Measurements from ENCODE around the gene ERAS.

Gene ERAS, protein sequence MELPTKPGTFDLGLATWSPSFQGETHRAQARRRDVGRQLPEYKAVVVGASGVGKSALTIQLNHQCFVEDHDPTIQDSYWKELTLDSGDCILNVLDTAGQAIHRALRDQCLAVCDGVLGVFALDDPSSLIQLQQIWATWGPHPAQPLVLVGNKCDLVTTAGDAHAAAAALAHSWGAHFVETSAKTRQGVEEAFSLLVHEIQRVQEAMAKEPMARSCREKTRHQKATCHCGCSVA

DNA sequence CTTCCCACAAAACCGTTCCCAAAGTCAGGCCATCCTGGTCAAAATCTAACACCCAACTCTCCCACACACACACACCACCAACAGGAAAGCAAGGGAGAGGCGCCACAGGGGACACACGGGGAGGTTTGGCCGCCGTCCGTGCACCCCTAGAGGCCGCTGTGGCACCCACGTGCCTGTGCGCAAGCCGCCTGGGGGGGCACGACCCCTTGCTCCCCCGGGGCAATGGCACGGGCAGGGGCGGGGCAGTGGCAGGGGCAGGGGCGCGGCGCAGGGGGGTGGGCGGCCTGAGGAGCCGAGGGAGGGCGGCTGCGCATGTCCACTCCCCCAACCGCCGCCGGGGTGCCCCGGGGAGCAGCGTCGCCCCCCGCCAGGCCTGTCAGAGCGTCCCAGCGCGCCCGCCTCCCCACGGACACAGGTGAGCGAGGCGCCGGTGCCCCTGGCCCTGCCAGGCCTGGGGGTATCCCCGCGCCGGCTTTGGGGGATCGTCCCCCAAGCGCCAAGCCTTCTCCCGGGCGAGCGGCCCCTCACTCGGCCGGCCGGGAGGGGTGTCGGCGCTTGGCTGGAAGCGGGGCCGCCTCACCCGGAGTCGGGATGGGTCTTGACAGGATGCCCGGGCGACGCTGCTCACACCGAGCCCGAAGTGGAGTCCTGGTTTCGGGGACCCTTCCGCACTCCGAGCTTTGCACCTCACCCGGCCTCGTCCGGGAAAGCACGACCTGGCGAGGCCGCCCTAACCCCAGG, at the start of gene ERAS:
Gene ERAS, plus strand, starts transcription at position 379 of the 741 bp plus-strand sequence. CDS start 2,611 bp downstream, outside the sequence.
- no peak for TF ChIP-seq ZNF274 (IDR thresholded peaks at IDR 0.05; ENCODE audit: low read depth, low read length)
- H3K4me3 ChIP-seq (ENCODE audit: low read length), result no peak within 1 kb of the TSS

DNA sequence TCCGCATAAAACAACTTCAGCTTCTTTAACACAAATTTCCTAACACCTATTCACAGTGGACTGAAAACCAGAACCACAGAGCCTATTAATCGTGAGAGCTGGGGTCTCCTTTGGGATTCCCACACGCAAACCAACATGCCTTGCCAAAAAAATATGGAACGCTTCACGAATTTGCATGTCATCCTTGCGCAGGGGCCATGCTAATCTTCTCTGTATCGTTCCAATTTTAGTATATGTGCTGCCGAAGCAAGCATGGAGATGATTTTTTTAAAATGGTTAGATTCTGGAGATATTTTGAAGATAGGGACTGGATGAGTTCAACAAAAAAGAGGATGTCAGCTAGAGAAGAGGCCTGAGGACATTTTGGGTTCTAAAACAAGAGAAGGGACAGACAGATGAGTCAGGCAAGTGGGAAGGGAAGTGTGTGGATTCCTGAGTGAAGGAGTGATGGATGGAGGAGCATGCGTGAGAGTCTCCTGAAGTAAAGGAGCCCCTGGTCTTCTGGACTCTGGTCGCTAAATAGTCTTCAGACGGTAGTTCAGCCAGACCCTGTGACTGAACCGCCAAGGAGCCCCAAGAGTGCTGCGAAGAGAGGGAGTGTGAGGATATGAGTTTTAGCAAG, 49.4 kb upstream of the ERAS start:
- no peak overlapping the region for H3K4me3 ChIP-seq (ENCODE audit: low read length)
- no peak for TF ChIP-seq ZNF274 (IDR thresholded peaks at IDR 0.05; ENCODE audit: low read depth, low read length)

DNA sequence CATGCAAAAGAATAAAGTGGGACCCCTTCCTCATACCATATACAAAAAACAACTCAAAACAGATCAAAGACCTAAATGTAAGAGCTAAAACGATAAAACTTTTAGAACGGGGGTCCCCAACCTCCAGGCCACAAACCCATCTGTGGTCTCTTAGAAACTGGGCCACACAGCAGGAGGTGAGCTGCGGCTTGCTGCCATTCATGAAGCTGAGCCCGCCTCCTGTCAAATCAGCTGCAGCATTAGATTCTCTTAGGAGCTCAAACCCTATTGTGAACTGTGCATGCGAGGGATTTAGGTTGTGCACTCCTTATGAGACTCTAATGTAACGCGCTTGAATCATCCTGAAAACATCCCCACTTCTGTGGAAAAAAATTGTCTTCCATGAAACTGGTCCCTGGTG, 46.9 kb upstream of the ERAS start:
- no peak overlapping the region for H3K4me3 ChIP-seq (ENCODE audit: low read length)
- no peak for TF ChIP-seq ZNF274 (IDR thresholded peaks at IDR 0.05; ENCODE audit: low read depth, low read length)

DNA sequence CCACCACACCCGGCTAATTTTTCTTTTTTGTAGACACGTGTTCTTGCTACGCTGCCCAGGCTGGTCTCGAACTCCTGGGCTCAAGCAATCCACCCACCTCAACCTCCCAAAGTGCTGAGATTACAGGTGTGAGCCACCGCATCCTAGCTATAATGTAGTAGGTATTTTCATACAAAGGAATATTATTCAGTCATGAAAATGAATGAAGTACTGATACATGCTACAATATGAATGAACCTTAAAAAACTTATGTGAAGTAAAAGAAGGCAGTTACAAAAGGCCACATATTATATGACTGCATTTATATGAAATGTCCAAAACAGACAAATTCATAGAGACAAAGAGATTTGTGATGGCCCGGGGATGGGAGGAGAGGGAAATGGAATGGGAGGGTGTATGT, 44.6 kb upstream of the ERAS start:
- no peak overlapping the region for H3K4me3 ChIP-seq (ENCODE audit: low read length)
- TF ChIP-seq ZNF274 (IDR thresholded peaks at IDR 0.05; ENCODE audit: low read depth, low read length), result no peak

DNA sequence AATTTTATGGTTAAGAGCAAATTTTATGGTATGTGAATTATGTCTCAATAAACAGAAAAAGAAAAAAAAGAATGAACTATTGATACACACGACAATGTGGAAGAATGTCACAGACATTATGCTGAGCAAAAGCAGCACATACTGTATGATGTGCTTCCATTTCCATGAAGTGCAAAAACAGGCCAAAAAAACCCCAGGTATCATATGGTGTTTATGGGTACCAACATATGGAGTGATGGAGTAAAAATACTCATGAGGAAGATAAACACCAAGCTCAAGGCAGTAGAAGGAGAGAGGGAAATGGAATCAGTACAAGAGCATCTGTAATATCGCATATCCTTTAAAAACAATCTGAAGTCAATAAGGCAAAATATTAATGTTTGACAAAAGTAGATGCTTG, 44.1 kb upstream of the ERAS start:
- TF ChIP-seq ZNF274 (IDR thresholded peaks at IDR 0.05; ENCODE audit: low read depth, low read length), result no peak
- H3K4me3 ChIP-seq (ENCODE audit: low read length), result no peak overlapping the region

DNA sequence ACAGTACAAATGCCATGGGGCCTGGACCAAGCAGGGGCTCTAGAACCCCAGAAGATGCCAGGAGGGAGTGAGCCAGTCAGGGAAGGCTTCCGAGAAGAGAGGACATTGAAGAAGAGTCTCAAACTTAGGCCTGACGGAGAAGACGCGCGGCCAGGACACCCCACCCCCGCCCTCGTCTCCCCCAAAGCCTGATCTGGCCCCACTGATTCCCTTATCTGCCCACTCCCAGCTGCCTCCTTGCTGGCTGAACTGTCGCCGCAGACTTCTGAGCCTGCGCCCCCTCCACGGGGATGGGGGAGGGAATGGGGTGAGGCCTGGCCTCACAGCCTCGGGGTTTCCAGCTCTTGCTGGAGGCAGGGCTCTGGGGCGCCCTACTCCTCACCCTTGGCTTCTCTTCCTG, 43.5 kb upstream of the ERAS start:
- no peak overlapping the region for H3K4me3 ChIP-seq (ENCODE audit: low read length)
- no peak for TF ChIP-seq ZNF274 (IDR thresholded peaks at IDR 0.05; ENCODE audit: low read depth, low read length)

DNA sequence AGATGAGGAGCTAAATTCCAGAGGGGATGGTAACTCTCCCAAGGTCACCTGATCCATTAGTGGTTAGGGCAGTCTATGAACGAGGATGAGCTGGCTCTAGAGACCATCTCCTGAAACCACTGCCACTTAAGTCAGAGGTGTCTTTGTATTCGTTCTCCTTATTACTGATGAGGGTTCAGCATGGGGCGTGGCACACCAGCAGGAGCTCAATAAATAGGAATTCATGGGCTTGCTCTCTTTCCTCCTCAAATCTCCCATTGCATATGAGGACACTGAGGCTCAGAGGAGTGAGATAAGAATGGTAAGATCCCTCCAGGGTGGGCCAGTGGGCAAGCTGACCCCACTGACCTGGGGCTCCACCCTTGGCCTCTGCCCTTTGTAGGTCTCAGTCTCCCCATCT, 41.6 kb upstream of the ERAS start:
- no peak for TF ChIP-seq ZNF274 (IDR thresholded peaks at IDR 0.05; ENCODE audit: low read depth, low read length)
- H3K4me3 ChIP-seq (ENCODE audit: low read length), result no peak overlapping the region

DNA sequence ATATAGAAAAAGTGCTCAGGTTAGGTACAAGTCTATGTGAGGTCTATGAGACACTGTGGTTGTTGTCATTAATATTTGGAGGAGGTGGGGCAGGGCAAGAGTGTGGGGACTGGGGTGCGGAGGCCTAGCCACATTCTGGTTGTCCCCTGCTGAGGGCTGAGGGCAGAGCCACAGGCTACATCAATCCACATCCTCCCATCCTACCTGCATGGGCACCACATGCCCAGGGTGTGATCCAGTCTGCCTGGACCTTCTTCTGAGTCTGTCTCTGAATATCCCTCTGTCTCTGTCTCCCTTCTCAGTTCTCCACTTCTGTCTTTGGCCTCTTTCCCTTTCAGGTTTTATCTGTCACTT, 41.1 kb upstream of the ERAS start:
- TF ChIP-seq ZNF274 (IDR thresholded peaks at IDR 0.05; ENCODE audit: low read depth, low read length), result no peak
- H3K4me3 ChIP-seq (ENCODE audit: low read length), result no peak overlapping the region

DNA sequence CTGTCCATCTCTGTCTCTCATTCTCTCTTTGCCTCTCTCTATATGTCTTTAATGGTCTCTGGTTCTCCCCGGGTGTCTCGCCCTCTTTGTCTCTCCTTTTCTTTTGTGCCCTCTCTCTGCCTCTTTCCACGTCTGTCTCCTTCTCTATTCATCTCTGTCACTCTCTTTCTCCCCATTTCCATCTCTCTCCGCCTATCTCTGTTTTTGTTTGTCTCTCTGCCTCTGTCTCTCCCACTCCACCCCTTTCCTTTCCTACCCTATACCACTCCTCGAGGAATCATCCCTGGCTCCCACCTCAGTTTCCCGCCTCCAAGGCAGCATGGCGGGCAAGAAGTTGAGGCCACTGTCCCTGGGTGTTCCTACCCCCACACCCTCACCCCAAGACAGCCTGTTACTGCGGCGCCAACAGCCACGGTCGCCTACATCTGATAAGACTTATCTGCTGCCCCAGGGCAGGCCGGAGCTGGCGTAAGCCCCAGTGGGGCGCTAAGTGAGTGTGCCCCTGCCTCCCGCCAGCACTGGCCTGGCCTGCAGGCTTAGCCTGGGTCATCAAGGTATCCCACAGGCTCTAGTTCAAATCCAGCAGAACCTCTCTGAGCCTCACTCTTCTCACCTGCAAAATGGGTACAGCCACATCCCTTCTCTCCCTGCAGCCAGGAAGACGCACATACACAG, 40.6 kb upstream of the ERAS start:
- H3K4me3 ChIP-seq (ENCODE audit: low read length), result no peak overlapping the region
- TF ChIP-seq ZNF274 (IDR thresholded peaks at IDR 0.05; ENCODE audit: low read depth, low read length), result no peak

DNA sequence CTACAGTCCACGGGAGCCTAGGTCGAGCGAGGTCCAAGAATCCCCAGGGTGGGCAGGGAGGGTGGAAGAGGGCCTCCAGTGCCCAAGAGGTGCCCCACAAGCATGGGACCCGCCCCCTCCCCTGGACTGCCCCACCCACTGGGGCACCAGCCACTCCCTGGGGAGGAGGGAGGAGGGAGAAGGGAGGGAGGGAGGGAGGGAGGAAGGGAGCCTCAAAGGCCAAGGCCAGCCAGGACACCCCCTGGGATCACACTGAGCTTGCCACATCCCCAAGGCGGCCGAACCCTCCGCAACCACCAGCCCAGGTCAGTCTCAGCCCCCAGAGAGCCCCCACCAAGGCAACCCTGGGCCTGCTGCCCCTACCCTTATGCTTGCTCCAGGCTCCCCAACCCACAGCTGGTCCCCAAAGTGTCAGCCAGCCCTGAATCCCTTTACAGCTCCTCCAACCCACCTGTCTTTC, 39.9 kb upstream of the ERAS start, which contains the start of gene GATA1:
Gene GATA1, plus strand, starts transcription at position 250 of the 460 bp plus-strand sequence. CDS start 4,520 bp downstream, outside the sequence.
- TF ChIP-seq ZNF274 (IDR thresholded peaks at IDR 0.05; ENCODE audit: low read depth, low read length), result no peak

DNA sequence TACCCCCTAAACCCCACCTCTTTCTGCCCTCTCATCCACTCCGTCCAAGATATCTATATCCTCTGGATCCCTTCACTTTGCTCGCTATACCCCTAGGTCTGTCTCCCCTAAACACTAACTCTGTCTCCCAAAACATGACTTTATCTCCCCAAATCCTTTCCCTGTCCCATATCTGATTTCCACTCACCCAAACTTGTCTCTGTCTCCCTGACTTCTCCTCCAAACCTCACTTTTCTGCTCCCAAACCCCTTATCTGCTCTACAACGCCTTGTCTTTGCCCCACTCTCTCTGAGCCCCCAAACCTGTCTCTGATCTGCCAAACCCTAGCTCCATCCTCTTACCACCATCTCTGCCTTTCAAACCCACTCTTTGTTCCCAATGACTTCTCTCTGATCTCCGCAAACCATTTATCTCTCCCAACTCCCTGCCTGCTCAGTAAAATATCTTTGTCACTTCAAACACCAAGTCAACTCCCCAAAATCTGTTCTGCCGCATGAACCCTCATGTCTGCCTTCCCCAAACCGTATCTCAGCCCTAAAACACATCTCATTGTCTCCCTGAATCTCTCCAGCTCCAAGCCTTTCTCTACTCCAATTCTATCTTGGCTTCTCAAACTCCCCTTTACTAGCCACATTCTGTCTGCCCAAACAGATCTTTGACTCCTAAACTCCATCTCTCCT, 39.3 kb upstream of the ERAS start:
- no peak for TF ChIP-seq ZNF274 (IDR thresholded peaks at IDR 0.05; ENCODE audit: low read depth, low read length)
- H3K4me3 ChIP-seq (ENCODE audit: low read length), result no peak overlapping the region

More for the DNA sequence above, 39.9 kb upstream of the ERAS start, which contains the start of gene GATA1:
- H3K4me3 ChIP-seq (ENCODE audit: low read length), result no peak within 1 kb of the TSS

DNA sequence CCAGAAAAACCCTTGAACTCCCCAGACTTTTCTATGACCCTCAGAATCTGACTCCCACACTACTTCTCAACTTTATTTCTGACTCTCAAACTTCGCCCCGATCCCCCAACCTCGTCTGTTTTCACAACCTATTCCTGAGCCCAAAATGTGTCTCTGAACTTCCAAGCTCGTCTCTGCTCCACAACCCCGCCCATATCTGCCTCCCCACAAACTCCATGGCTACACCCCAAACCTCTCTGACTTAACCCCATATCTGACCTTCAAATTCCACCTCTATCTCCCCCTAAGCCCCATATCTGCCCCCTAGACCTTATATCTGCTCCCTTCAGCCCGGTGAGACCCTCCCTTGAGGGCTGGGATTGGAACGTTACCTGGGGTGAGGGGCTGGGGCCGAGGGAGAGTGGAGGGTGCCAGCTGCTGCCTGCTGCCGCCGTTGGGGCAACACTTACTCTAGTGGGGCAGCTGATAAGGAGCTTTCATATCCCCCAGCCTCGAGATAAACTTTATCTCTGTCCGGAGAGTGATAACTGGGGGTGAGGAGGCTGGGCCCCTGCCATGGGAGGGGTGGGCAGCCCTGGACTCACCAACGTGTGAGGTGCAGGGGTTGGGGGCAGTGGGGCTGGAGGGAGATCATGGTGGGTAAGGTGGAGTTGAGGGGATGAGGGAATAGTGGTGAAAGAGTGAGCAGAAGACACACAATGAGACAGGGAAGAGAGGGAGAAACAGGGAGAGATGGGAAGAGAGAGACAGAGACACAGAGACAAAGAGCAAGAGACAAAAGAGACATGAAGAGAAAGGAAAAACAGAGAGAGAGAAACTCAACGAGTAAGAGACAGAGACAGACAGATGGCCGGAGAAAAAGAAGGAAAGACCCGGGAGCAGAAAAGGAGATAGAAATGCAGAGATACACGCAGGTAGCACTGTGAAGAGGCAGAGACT, 38.5 kb upstream of the ERAS start:
- no peak overlapping the region for H3K4me3 ChIP-seq (ENCODE audit: low read length)
- no peak for TF ChIP-seq ZNF274 (IDR thresholded peaks at IDR 0.05; ENCODE audit: low read depth, low read length)
